HL-60 (cell line): ENCODE measurements around the gene ZFHX3.

Experiments used
- DNase-seq, 2 experiments: peaks; one replicate each; pipeline ENCODE4 v3.0.0-alpha.2; 2010 to 2020; ENCODE audit warnings: low read depth in 1 of 2, low spot score in 1 of 2
- H3K27ac ChIP-seq: fragments of 250-450 bp; sonication (Bioruptor Pico); replicated peaks from 2 replicates; pipeline ENCODE4 v1.5.1; 2020; ENCODE audit warnings: mild to moderate bottlenecking, moderate library complexity
- H3K27me3 ChIP-seq: fragments of 250-450 bp; sonication (Bioruptor Pico); 2 replicates; pipeline ENCODE4 v1.5.1; 2021; ENCODE audit warnings: mild to moderate bottlenecking, moderate library complexity; ENCODE audit not compliant: insufficient read depth, poor library complexity, severe bottlenecking
- H3K4me3 ChIP-seq: replicated peaks from 2 replicates; pipeline ENCODE4 v1.5.1; 2011; ENCODE audit warnings: mild to moderate bottlenecking, control low read depth, low read length; ENCODE audit not compliant: insufficient read depth
- GABPA ChIP-seq: IDR thresholded peaks from 2 replicates; pipeline ENCODE4 v1.6.1; 2012; ENCODE audit warnings: low read depth
- POLR2AphosphoS5 ChIP-seq: IDR thresholded peaks from 2 replicates; pipeline ENCODE4 v1.6.1; 2012; ENCODE audit warnings: low read depth
- SPI1 ChIP-seq: IDR thresholded peaks from 2 replicates; pipeline ENCODE4 v1.6.1; 2012; ENCODE audit warnings: low read depth, mild to moderate bottlenecking, borderline replicate concordance
- TF ChIP-seq, protein P1 (sequence below): IDR thresholded peaks from 2 replicates; pipeline ENCODE4 v1.6.1; 2012; ENCODE audit warnings: low read depth; ENCODE audit not compliant: insufficient replicate concordance
- TF ChIP-seq, protein P2 (sequence below): IDR thresholded peaks from one replicate; pipeline ENCODE4 v1.5.1; 2011; ENCODE audit warnings: low read length, control low read depth, inconsistent platforms; ENCODE audit not compliant: insufficient read depth

The ZFHX3 gene

DNA sequence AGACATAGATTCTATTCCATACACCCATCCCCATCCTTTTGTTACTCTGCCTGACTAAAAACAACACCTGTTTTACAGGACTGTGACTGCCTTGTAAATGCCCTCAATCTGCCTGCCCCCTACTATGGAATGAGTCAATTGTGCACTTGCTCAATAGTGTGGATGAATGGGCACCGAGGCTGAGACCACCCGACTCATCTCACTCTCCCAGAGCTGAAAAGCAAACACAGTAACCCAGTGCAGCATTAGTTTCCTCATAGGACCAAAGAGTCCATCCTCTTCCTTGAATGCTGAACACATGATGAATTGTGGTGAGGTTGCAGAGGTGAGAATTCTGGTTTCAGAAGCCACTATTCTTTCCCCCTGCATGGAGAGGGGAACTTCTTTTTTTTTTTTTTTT is 233.7 kb downstream of the ZFHX3 start:
- H3K27me3 ChIP-seq, result no peaks in the 10 kb centered on the region
- H3K4me3 ChIP-seq, result no peak overlapping the region
- no peak overlapping the region for H3K27ac ChIP-seq
- DNase-seq, result no peak
- TF ChIP-seq, protein P1, sequence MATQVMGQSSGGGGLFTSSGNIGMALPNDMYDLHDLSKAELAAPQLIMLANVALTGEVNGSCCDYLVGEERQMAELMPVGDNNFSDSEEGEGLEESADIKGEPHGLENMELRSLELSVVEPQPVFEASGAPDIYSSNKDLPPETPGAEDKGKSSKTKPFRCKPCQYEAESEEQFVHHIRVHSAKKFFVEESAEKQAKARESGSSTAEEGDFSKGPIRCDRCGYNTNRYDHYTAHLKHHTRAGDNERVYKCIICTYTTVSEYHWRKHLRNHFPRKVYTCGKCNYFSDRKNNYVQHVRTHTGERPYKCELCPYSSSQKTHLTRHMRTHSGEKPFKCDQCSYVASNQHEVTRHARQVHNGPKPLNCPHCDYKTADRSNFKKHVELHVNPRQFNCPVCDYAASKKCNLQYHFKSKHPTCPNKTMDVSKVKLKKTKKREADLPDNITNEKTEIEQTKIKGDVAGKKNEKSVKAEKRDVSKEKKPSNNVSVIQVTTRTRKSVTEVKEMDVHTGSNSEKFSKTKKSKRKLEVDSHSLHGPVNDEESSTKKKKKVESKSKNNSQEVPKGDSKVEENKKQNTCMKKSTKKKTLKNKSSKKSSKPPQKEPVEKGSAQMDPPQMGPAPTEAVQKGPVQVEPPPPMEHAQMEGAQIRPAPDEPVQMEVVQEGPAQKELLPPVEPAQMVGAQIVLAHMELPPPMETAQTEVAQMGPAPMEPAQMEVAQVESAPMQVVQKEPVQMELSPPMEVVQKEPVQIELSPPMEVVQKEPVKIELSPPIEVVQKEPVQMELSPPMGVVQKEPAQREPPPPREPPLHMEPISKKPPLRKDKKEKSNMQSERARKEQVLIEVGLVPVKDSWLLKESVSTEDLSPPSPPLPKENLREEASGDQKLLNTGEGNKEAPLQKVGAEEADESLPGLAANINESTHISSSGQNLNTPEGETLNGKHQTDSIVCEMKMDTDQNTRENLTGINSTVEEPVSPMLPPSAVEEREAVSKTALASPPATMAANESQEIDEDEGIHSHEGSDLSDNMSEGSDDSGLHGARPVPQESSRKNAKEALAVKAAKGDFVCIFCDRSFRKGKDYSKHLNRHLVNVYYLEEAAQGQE, result no peak
- TF ChIP-seq, protein P2, sequence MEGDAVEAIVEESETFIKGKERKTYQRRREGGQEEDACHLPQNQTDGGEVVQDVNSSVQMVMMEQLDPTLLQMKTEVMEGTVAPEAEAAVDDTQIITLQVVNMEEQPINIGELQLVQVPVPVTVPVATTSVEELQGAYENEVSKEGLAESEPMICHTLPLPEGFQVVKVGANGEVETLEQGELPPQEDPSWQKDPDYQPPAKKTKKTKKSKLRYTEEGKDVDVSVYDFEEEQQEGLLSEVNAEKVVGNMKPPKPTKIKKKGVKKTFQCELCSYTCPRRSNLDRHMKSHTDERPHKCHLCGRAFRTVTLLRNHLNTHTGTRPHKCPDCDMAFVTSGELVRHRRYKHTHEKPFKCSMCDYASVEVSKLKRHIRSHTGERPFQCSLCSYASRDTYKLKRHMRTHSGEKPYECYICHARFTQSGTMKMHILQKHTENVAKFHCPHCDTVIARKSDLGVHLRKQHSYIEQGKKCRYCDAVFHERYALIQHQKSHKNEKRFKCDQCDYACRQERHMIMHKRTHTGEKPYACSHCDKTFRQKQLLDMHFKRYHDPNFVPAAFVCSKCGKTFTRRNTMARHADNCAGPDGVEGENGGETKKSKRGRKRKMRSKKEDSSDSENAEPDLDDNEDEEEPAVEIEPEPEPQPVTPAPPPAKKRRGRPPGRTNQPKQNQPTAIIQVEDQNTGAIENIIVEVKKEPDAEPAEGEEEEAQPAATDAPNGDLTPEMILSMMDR, result no peak
- TF ChIP-seq GABPA (no peak), SPI1 (no peak), POLR2AphosphoS5 (no peak)

DNA sequence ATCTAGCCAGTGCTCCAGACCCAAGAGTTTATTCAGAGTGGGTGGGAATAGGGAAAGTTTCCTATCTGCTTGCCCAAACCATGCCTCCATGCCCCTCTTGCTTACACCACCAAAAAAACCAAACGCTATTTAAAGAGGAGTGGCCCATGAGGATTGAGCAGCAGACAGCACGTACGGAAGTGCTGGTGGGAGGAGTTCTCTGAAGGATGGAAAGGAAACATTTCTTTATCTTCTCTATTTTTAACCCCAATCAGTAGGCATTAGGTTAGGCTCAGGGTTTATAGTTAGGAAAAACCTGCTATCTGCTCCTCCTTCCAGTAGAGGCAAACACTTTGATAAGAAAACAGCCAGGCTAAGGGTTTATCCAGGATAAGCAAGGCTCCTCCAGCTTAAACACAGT is 235.3 kb downstream of the ZFHX3 start:
- no peaks in the 10 kb centered on the region for H3K27me3 ChIP-seq
- no peak overlapping the region for H3K27ac ChIP-seq
- no peak overlapping the region for H3K4me3 ChIP-seq
- no peak for DNase-seq
- TF ChIP-seq, protein P1, result no peak
- TF ChIP-seq, protein P2, result no peak
- TF ChIP-seq POLR2AphosphoS5 (no peak), GABPA (no peak), SPI1 (no peak)

DNA sequence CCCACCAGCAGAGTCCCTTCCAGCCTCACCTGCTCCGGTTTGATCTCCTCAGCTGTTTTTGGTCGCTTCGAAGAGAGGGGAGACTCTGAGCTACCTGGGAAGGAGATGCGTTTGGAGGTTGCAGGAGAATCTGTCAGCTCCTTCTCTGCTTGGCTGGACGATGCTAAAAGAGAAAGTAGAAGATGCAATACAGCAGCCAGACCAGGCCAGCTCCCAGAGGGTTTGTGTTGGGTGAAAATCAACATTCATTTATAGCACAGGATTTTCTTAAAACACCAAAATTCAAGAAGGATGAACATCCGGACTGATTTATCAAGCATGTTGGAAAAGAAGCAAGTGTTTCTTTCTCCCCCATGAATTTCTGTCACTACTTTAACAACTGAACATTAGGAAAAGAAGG is 236.1 kb downstream of the ZFHX3 start:
- Histone ChIP-seq H3K27ac (no peak overlapping the region), H3K4me3 (no peak overlapping the region), H3K27me3 (no peaks in the 10 kb centered on the region)
- no peak for DNase-seq
- TF ChIP-seq GABPA (no peak), POLR2AphosphoS5 (no peak), SPI1 (no peak)
- TF ChIP-seq, protein P1, result no peak
- TF ChIP-seq, protein P2, result no peak
